DOHH2 (cell line): ENCODE data around the gene JOSD2.

Experiments used
- H3F3A ChIP-seq: fragments of 200-600 bp; sonication (generic), shearing (Covaris generic); 2 replicates; pipeline ENCODE4 v1.6.0; 2016; ENCODE audit warnings: antibody characterized with exemption, mild to moderate bottlenecking; ENCODE audit not compliant: control insufficient read depth, insufficient read depth
- H3K27ac ChIP-seq: fragments of 200-600 bp; sonication (generic); 2 replicates; pipeline ENCODE4 v1.5.1; 2014; ENCODE audit warnings: low read depth, mild to moderate bottlenecking, low read length, moderate library complexity
- H3K27me3 ChIP-seq: fragments of 200-600 bp; sonication (generic); 2 replicates; pipeline ENCODE4 v1.6.1; 2014; ENCODE audit warnings: mild to moderate bottlenecking, low read length, mixed read lengths; ENCODE audit not compliant: control insufficient read depth
- H3K36me3 ChIP-seq: fragments of 200-600 bp; sonication (generic); 2 replicates; pipeline ENCODE4 v1.6.1; 2014; ENCODE audit warnings: mild to moderate bottlenecking, low read length, moderate library complexity, mixed read lengths; ENCODE audit not compliant: control insufficient read depth
- H3K4me1 ChIP-seq: fragments of 200-600 bp; sonication (generic); 2 replicates; pipeline ENCODE4 v1.6.1; 2014; ENCODE audit warnings: mild to moderate bottlenecking, low read length, mixed read lengths; ENCODE audit not compliant: control insufficient read depth
- H3K4me2 ChIP-seq: fragments of 200-600 bp; sonication (generic); 2 replicates; pipeline ENCODE4 v1.6.0; 2014; ENCODE audit warnings: mild to moderate bottlenecking, low read length, moderate library complexity
- H3K4me3 ChIP-seq: fragments of 200-600 bp; sonication (generic); 2 replicates; pipeline ENCODE4 v1.5.1; 2014; ENCODE audit warnings: mild to moderate bottlenecking, low read length, mixed read lengths
- H3K79me2 ChIP-seq: fragments of 200-600 bp; sonication (generic); 2 replicates; pipeline ENCODE4 v1.6.1; 2014; ENCODE audit warnings: mild to moderate bottlenecking, low read length, mixed read lengths; ENCODE audit not compliant: control insufficient read depth
- H3K9me2 ChIP-seq: fragments of 200-600 bp; sonication (generic); replicated peaks from 2 replicates; pipeline ENCODE4 v1.6.1; 2014; ENCODE audit warnings: mild to moderate bottlenecking, low read length, mixed read lengths; ENCODE audit not compliant: control insufficient read depth
- H3K9me3 ChIP-seq: fragments of 200-600 bp; sonication (generic); 2 replicates; pipeline ENCODE4 v1.6.1; 2014; ENCODE audit warnings: antibody characterized with exemption, low read length, mixed read lengths; ENCODE audit not compliant: control insufficient read depth, insufficient read depth
- H4K20me1 ChIP-seq: fragments of 200-600 bp; sonication (generic); 2 replicates; pipeline ENCODE4 v1.6.0; 2014; ENCODE audit warnings: low read depth, mild to moderate bottlenecking, antibody characterized with exemption, low read length, moderate library complexity; ENCODE audit not compliant: control insufficient read depth, insufficient read depth
- CTCF ChIP-seq: fragments of 200-600 bp; sonication (generic); IDR thresholded peaks from one replicate; pipeline ENCODE4 v1.5.1; 2014; ENCODE audit warnings: antibody characterized with exemption, mild to moderate bottlenecking, low read depth, low read length; ENCODE audit not compliant: poor library complexity, severe bottlenecking
- EZH2phosphoT487 ChIP-seq: fragments of 200-600 bp; sonication (generic); IDR thresholded peaks from 2 replicates; pipeline ENCODE4 v1.6.1; 2017; ENCODE audit warnings: borderline replicate concordance, mild to moderate bottlenecking, antibody characterized with exemption, low read length, moderate library complexity, mixed read lengths

JOSD2 gene

GRCh38 chr19:50546527-50547221, 35.7 kb upstream of the JOSD2 start:
- Histone ChIP-seq H3K9me2 (no peaks in the 10 kb centered on the region), H3K27me3 (no peaks in the 10 kb centered on the region), H3K36me3 (no peaks in the 10 kb centered on the region), H3F3A (no peaks in the 10 kb centered on the region), H3K4me1 (no peaks in the 10 kb centered on the region), H3K4me3 (no peak overlapping the region), H3K27ac (no peak overlapping the region), H3K4me2 (no peak overlapping the region), H3K9me3 (no peaks in the 10 kb centered on the region), H3K79me2 (no peaks in the 10 kb centered on the region), H4K20me1 (no peaks in the 10 kb centered on the region)
- no peak for TF ChIP-seq EZH2phosphoT487
- no peak for TF ChIP-seq CTCF

GRCh38 chr19:50542943-50543342, 32.0 kb upstream of the JOSD2 start:
- H3K79me2 ChIP-seq: no peaks in the 10 kb centered on the region
- H3K4me2 ChIP-seq: no peak overlapping the region

GRCh38 chr19:50537769-50538230, 26.8 kb upstream of the JOSD2 start:
- Histone ChIP-seq H3K4me3 (no peak overlapping the region), H3K4me1 (no peaks in the 10 kb centered on the region), H3K27ac (no peak overlapping the region), H3K27me3 (peaks cover 3% of the 10 kb centered on the region; the same call in 1 of the 2 replicates), H3F3A (no peaks in the 10 kb centered on the region), H3K36me3 (no peaks in the 10 kb centered on the region), H3K9me2 (no peaks in the 10 kb centered on the region), H3K79me2 (no peaks in the 10 kb centered on the region), H4K20me1 (no peaks in the 10 kb centered on the region), H3K4me2 (no peak overlapping the region), H3K9me3 (peaks cover 6% of the 10 kb centered on the region)
- TF ChIP-seq CTCF (peak; percentile 94), EZH2phosphoT487 (no peak)

More at GRCh38 chr19:50542943-50543342, 32.0 kb upstream of the JOSD2 start:
- Histone ChIP-seq H3K36me3 (no peaks in the 10 kb centered on the region), H3K4me3 (no peak overlapping the region), H3K4me1 (no peaks in the 10 kb centered on the region), H3K9me2 (no peaks in the 10 kb centered on the region), H3F3A (no peaks in the 10 kb centered on the region), H3K27me3 (no peaks in the 10 kb centered on the region), H4K20me1 (no peaks in the 10 kb centered on the region), H3K27ac (no peak overlapping the region), H3K9me3 (no peaks in the 10 kb centered on the region)
- no peak for TF ChIP-seq EZH2phosphoT487
- TF ChIP-seq CTCF: no peak
